HepG2 (cell line): Measurements from ENCODE around the gene MGMT. TPM values are rescaled to one million over a fixed set of nuclear protein-coding genes. Genes with fewer than 3 reads are reported as not detected.

Source experiments
- ATAC-seq: fragments of 200-7000 bp; cut with Tn5 transposase; 3 replicates; pipeline ENCODE4 v1.9.1; 2020; ENCODE audit warnings: mild to moderate bottlenecking, moderate library complexity
- BruUV-seq: library from RNA; stranded (reverse); fragments of 400-500 nt; replicated peaks from 2 replicates; lab custom pipeline; 2021; lab: Mats Ljungman, UMichigan
- CTCF ChIA-PET: fragments of 300-600 bp; formaldehyde crosslinking; extraction: SDS; loops from one replicate; lab custom pipeline; 2021; ENCODE audit warnings: low total read pairs, inconsistent platforms, low intra/inter-chr PET ratio; lab: Yijun Ruan, JAX
- POLR2A ChIA-PET: fragments of 350-600 bp; sonication (Branson Sonifier 250); formaldehyde crosslinking; loops from one replicate; lab custom pipeline; 2020; ENCODE audit warnings: antibody characterized with exemption, inconsistent platforms; lab: Yijun Ruan, JAX
- DNase-seq: peaks from one replicate; pipeline ENCODE4 v3.0.0-alpha.2; 2015; ENCODE audit warnings: low spot score
- FAIRE-seq: peaks from 3 replicates; lab custom pipeline; 2011; peaks lifted over from hg19 to GRCh38; lab: Jason Lieb, UNC
- H2AFZ ChIP-seq: one replicate; pipeline ENCODE4 v1.6.1; 2011; ENCODE audit warnings: low read length, inconsistent platforms
- H3K27ac ChIP-seq: fragments of 300-600 bp; 3 replicates; pipeline ENCODE4 v1.8.0; 2011; ENCODE audit warnings: mixed run types, mild to moderate bottlenecking, mixed read lengths, low read length, inconsistent platforms; ENCODE audit not compliant: insufficient read depth; ENCODE audit errors: extremely low read length
- H3K27me3 ChIP-seq, 2 experiments: fragments of 200-600 bp in 1 of 2; 2 replicates in 1 of 2; 3 replicates in 1 of 2; pipeline versions ENCODE4 v1.6.0 to v1.8.0; 2011; ENCODE audit warnings: low read length in 2 of 2, mild to moderate bottlenecking in 2 of 2, moderate library complexity in 2 of 2, inconsistent platforms in 1 of 2; ENCODE audit not compliant: insufficient read depth in 2 of 2, control insufficient read depth in 1 of 2
- H3K36me3 ChIP-seq, 2 experiments: fragments of 200-600 bp in 1 of 2; replicated peaks in 1 of 2; 2 replicates in 1 of 2; 3 replicates in 1 of 2; pipeline versions ENCODE4 v1.5.1 to v1.8.0; 2011; ENCODE audit warnings: low read length in 2 of 2, inconsistent platforms in 1 of 2; ENCODE audit not compliant: insufficient read depth in 2 of 2, control insufficient read depth in 1 of 2
- H3K4me1 ChIP-seq: 2 replicates; pipeline ENCODE4 v1.5.1; 2012; ENCODE audit warnings: low read length, inconsistent platforms; ENCODE audit not compliant: insufficient read depth
- H3K4me2 ChIP-seq: 2 replicates; pipeline ENCODE4 v1.6.0; 2011; ENCODE audit warnings: low read depth, low read length, inconsistent platforms
- H3K4me3 ChIP-seq, 3 experiments: fragments of 200-600 bp in 1 of 3; sonication (generic), shearing (Covaris generic) in 1 of 3; replicated peaks in 1 of 3; 2 replicates each; pipeline ENCODE4 v1.5.1; 2011 to 2016; ENCODE audit warnings: low read length in 3 of 3, inconsistent platforms in 2 of 3, low read depth in 2 of 3, mild to moderate bottlenecking in 2 of 3, control low read depth in 1 of 3, mixed read lengths in 1 of 3; ENCODE audit not compliant: insufficient read depth in 1 of 3
- H3K79me2 ChIP-seq: one replicate; pipeline ENCODE4 v1.6.1; 2011; ENCODE audit warnings: low read length, inconsistent platforms; ENCODE audit not compliant: insufficient read depth
- H3K9ac ChIP-seq: 2 replicates; pipeline ENCODE4 v1.6.0; 2011; ENCODE audit warnings: mild to moderate bottlenecking, low read depth, low read length, inconsistent platforms; ENCODE audit not compliant: insufficient read depth
- H3K9me3 ChIP-seq: 2 replicates; pipeline ENCODE4 v1.5.1; 2012; ENCODE audit warnings: mild to moderate bottlenecking, low read length
- H4K20me1 ChIP-seq: 2 replicates; pipeline ENCODE4 v1.6.0; 2011; ENCODE audit warnings: inconsistent platforms, mild to moderate bottlenecking, low read length, moderate library complexity; ENCODE audit not compliant: insufficient read depth
- BHLHE40 ChIP-seq: IDR thresholded peaks from 2 replicates; pipeline ENCODE4 v1.6.1; 2011; ENCODE audit warnings: low read length, improper control_type of control experiment
- CBX2 ChIP-seq, 2 experiments: fragments of 200-600 bp in 1 of 2; sonication (generic); formaldehyde crosslinking in 1 of 2; IDR thresholded peaks; 2 replicates each; pipeline versions ENCODE4 v1.7.0 to v1.8.1; 2018 to 2022; ENCODE audit warnings: low read depth in 2 of 2, low read length in 1 of 2, mild to moderate bottlenecking in 1 of 2, missing genetic modification reagents in 1 of 2
- CEBPB ChIP-seq: IDR thresholded peaks from 2 replicates; pipeline ENCODE4 v1.6.1; 2011; ENCODE audit warnings: low read depth, low read length, improper control_type of control experiment, borderline replicate concordance
- DMAP1 ChIP-seq: IDR thresholded peaks from 2 replicates; pipeline ENCODE4 v1.6.1; 2016
- GTF3A ChIP-seq: sonication (generic); formaldehyde crosslinking; conservative IDR thresholded peaks from 2 replicates; pipeline ENCODE4 v1.4.0; 2020; ENCODE audit warnings: mild to moderate bottlenecking, missing genetic modification reagents
- HHEX ChIP-seq: IDR thresholded peaks from 2 replicates; pipeline ENCODE4 v1.6.1; 2016; ENCODE audit warnings: control low read depth
- HNRNPL ChIP-seq: fragments of 200-400 bp; formaldehyde crosslinking; IDR thresholded peaks from 2 replicates; pipeline ENCODE4 v1.6.1; 2017; ENCODE audit warnings: mild to moderate bottlenecking, low read depth, low read length
- IKZF4 ChIP-seq: sonication (generic); formaldehyde crosslinking; IDR thresholded peaks from 2 replicates; pipeline ENCODE4 v1.5.1; 2020; ENCODE audit warnings: borderline replicate concordance, mild to moderate bottlenecking, low read depth, missing genetic modification reagents; ENCODE audit errors: not compliant biosample characterization
- SP4 ChIP-seq: sonication (generic); formaldehyde crosslinking; IDR thresholded peaks from 2 replicates; pipeline ENCODE4 v1.8.1; 2023; ENCODE audit warnings: mild to moderate bottlenecking, missing genetic modification reagents
- ZNF280B ChIP-seq: sonication (generic); formaldehyde crosslinking; IDR thresholded peaks from 2 replicates; pipeline ENCODE4 v1.5.0; 2020; ENCODE audit warnings: missing genetic modification reagents, mild to moderate bottlenecking, borderline replicate concordance
- ZNF296 ChIP-seq: sonication (generic); formaldehyde crosslinking; conservative IDR thresholded peaks from 2 replicates; pipeline ENCODE4 v1.5.0; 2020; ENCODE audit warnings: mild to moderate bottlenecking, missing genetic modification reagents
- ZNF720 ChIP-seq: sonication (generic); formaldehyde crosslinking; IDR thresholded peaks from 2 replicates; pipeline ENCODE4 v1.4.0; 2020; ENCODE audit warnings: missing genetic modification reagents
- ZNF749 ChIP-seq: sonication (generic); formaldehyde crosslinking; IDR thresholded peaks from 2 replicates; pipeline ENCODE4 v1.8.0; 2022; ENCODE audit warnings: mild to moderate bottlenecking, missing genetic modification reagents, moderate library complexity, borderline replicate concordance
- ZNF773 ChIP-seq: sonication (generic); formaldehyde crosslinking; IDR thresholded peaks from 2 replicates; pipeline ENCODE4 v1.4.0; 2020; ENCODE audit warnings: missing genetic modification reagents, borderline replicate concordance
- ZNF800 ChIP-seq: sonication (generic); formaldehyde crosslinking; IDR thresholded peaks from 2 replicates; pipeline ENCODE4 v1.4.0; 2020; ENCODE audit warnings: missing genetic modification reagents
- WGBS: methylation state at CpG from one replicate; pipeline ENCODE4 v1.1.6; 2017; ENCODE audit warnings: low lambda C conversion rate; 5-methylcytosine and 5-hydroxymethylcytosine counted together
- in situ Hi-C: cut with HindIII; loops from 2 replicates; pipeline ENCODE4 v1.10.0; 2017; ENCODE audit warnings: low pct_unique_long_range_greater_than_20kb; ENCODE audit not compliant: extremely low pct_ligation_motif_present
- intact Hi-C: fragments of 100-400 bp; cut with micrococcal nuclease; formaldehyde crosslinking; loops from one replicate; pipeline ENCODE4 v1.10.0; 2022; ENCODE audit not compliant: unreplicated experiment
- polyA plus RNA-seq, 8 experiments: library from polyadenylated mRNA; depleted of rRNA in 3 of 8; stranded (reverse) in 7 of 8; unstranded in 1 of 8; fragments of >200 nt; fragmentation: Illumina TruSeq in 4 of 8; extraction: Trizol in 4 of 8; gene quantifications; 2 replicates each; pipeline versions ENCODE4 v1.2.1 to v1.2.3, GENCODE V29; 2011 to 2016; ENCODE audit warnings: low read depth in 4 of 8, missing spikeins in 1 of 8, mixed read lengths in 1 of 8; ENCODE audit not compliant: insufficient read depth in 1 of 8
- total RNA-seq, 5 experiments: library from RNA; depleted of rRNA; stranded (reverse); fragments of >200 nt; fragmentation: Illumina TruSeq; extraction: Trizol; gene quantifications; 2 replicates each; pipeline ENCODE4 v1.2.3, GENCODE V29; 2016; ENCODE audit warnings: low read depth in 1 of 5

The MGMT gene
- total and polyA plus RNA-seq, 2 of the 13 experiments (the other 11 are each of a cell fraction or from before 2014, with no cell fraction given): 12.0 to 19.5 TPM

- FAIRE-seq (no peak), ATAC-seq (no peak), DNase-seq (no peak)
- H4K20me1 ChIP-seq: no peaks in the 10 kb centered on the region
- H3K4me1 ChIP-seq: no peaks in the 10 kb centered on the region
- H3K4me2 ChIP-seq: no peak overlapping the region
- no peak overlapping the region for H3K9ac ChIP-seq
- no TSS peak for BruUV-seq
- intact Hi-C loops: no loop called here
- H3K9me3 ChIP-seq: peaks cover 23% of the 10 kb centered on the region; the same call in 1 of the 2 replicates
- no peaks in the 10 kb centered on the region for H3K79me2 ChIP-seq
- no peak overlapping the region for H3K4me3 ChIP-seq
- CTCF ChIA-PET: no interaction called here
- WGBS: 76% methylated on average over 8 of the region's 8 CpGs
- H3K36me3 ChIP-seq: no peaks in the 10 kb centered on the region
- H2AFZ ChIP-seq: no peak overlapping the region
- TF ChIP-seq SP4 (no peak), CEBPB (peak; percentile 54; the same call in 1 of the 2 replicates)
- TF ChIP-seq, all 625 proteins: peak for 1
- in situ Hi-C loops: no loop called here
- POLR2A ChIA-PET: no interaction called here
- Histone ChIP-seq H3K27me3 (no peaks in the 10 kb centered on the region; a peak in 1 of 5 replicates), H3K27ac (no peak overlapping the region)
Measured at GRCh38 chr10:129607607-129608109, 140.6 kb downstream of the MGMT start.

DNA sequence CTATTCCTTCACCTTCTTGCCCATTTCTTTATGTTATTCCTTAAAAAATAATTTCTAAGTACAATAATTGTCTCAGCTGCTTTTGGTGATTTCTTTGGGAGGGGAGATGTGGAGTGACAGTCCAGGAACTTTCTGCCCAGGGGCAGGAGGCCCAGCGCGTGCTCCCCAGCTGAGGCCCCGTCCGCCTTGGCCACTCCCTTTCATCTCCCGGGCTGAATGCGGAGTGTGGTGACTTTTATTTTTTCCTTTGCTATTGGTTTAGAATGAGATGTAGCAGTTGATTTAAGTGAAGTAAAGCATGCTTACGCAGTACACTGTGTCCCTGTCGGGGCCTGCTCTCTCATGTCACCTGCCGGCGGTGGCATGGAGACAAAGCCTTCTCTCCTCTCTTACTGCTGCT, 141.6 kb downstream of the MGMT start:
- H3K4me2 ChIP-seq: no peak overlapping the region
- no peak for FAIRE-seq
- no peaks in the 10 kb centered on the region for H3K27me3 ChIP-seq
- H3K79me2 ChIP-seq: no peaks in the 10 kb centered on the region
- WGBS: 86% methylated on average over 10 of the region's 10 CpGs
- no peak for DNase-seq
- in situ Hi-C loops: no loop called here
- BruUV-seq: no TSS peak
- no peak overlapping the region for H3K9ac ChIP-seq
- peaks cover 27% of the 10 kb centered on the region; the same call in 1 of the 2 replicates for H3K9me3 ChIP-seq
- H3K27ac ChIP-seq: no peak overlapping the region
- no peak for ATAC-seq
- H4K20me1 ChIP-seq: no peaks in the 10 kb centered on the region
- POLR2A ChIA-PET: no interaction called here
- H2AFZ ChIP-seq: no peak overlapping the region
- no peaks in the 10 kb centered on the region for H3K4me1 ChIP-seq
- intact Hi-C loops: no loop called here
- H3K4me3 ChIP-seq: no peak overlapping the region
- no peaks in the 10 kb centered on the region for H3K36me3 ChIP-seq
- CTCF ChIA-PET: no interaction called here
- TF ChIP-seq HHEX (no peak), ZNF280B (CRISPR knock-in tag) (no peak), ZNF773 (CRISPR knock-in tag) (no peak), GTF3A (CRISPR knock-in tag) (no peak), ZNF296 (CRISPR knock-in tag) (no peak), ZNF800 (CRISPR knock-in tag) (no peak), HNRNPL (no peak), BHLHE40 (no peak), ZNF749 (CRISPR knock-in tag) (no peak), ZNF720 (CRISPR knock-in tag) (no peak), IKZF4 (CRISPR knock-in tag) (no peak), DMAP1 (CRISPR knock-in tag) (no peak), CBX2 (IDR thresholded peaks at IDR 0.05; ENCODE audit: low read depth, low read length) (no peak), CBX2 (CRISPR knock-in tag; IDR thresholded peaks at IDR 0.05; ENCODE audit: low read depth) (no peak)
